ENCODE results near the gene SLC25A24.

The SLC25A24 gene

GRCh38 chr1:108089477-108089876 lies 110.7 kb downstream of the SLC25A24 start:
- DNase-seq = no peak

GRCh38 chr1:108085628-108086027 lies 114.5 kb downstream of the SLC25A24 start:
- no peak for DNase-seq

DNA sequence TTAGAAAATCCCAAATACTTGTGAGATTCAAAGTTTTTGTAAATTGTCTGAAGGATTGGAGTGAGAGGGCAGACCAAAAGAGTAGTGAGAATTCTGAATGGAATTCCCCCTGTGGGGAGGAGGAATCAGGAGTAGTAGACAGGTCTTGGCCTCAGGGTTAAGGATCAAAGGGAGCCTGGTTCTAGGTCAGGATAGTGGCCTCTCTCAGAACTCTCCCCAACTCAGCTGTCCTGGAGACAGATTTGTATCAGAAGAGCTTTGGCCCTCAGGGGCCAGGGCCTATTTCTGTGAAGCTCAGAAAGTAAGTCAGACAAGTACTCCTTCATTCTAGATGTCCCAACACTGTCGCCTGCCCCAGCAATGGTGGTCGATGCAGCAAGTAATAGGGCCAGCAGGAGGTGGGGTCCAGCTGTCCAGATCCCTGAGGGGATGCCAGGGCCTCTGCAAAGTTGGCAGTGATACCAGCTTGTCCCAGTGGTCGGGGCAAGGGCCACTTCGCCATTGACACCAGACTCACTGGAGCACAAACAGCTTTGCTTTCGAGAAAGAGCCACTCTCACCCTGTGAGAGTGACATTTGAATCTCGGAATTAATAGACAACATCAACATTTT lies 115.2 kb downstream of the SLC25A24 start:
- DNase-seq = no peak

Data from GDM1 (cell line).